Smooth muscle cell (in vitro differentiated cells): ENCODE data around the gene TRAF1. TPM values are rescaled to one million over a fixed set of nuclear protein-coding genes. Genes with fewer than 3 reads are reported as not detected.
A peak's percentile ranks its signal among the peaks of the same experiment; 100 is the strongest.

Experiments
- DNase-seq: peaks from one replicate; lab custom pipeline; 2025; ENCODE audit not compliant: unreplicated experiment; lab: John Stamatoyannopoulos, UW
- H2AFZ ChIP-seq: fragments of 200-600 bp; sonication (generic); 2 replicates; pipeline ENCODE4 v1.6.0; 2016; ENCODE audit warnings: antibody characterized with exemption, low read depth, mild to moderate bottlenecking
- H3F3A ChIP-seq: fragments of 200-600 bp; sonication (generic); 2 replicates; pipeline ENCODE4 v1.6.0; 2017; ENCODE audit warnings: antibody characterized with exemption, low read depth
- H3K27ac ChIP-seq: fragments of 200-600 bp; sonication (generic); 2 replicates; pipeline ENCODE4 v1.5.1; 2016; ENCODE audit warnings: low read depth, mild to moderate bottlenecking
- H3K27me3 ChIP-seq: fragments of 200-600 bp; sonication (generic); 2 replicates; pipeline ENCODE4 v1.6.1; 2016; ENCODE audit warnings: low read depth, mild to moderate bottlenecking
- H3K36me3 ChIP-seq: fragments of 200-600 bp; sonication (generic); 2 replicates; pipeline ENCODE4 v1.5.1; 2016; ENCODE audit warnings: low read depth
- H3K4me1 ChIP-seq: fragments of 200-600 bp; sonication (generic); 2 replicates; pipeline ENCODE4 v1.5.1; 2016; ENCODE audit warnings: low read depth
- H3K4me2 ChIP-seq: fragments of 200-600 bp; sonication (generic); 2 replicates; pipeline ENCODE4 v1.6.0; 2016; ENCODE audit warnings: mild to moderate bottlenecking
- H3K4me3 ChIP-seq: fragments of 200-600 bp; sonication (generic); 2 replicates; pipeline ENCODE4 v1.5.1; 2016; ENCODE audit warnings: mild to moderate bottlenecking
- H3K79me2 ChIP-seq: fragments of 200-600 bp; sonication (generic); 2 replicates; pipeline ENCODE4 v1.6.0; 2016; ENCODE audit warnings: low read depth, mild to moderate bottlenecking
- H3K9ac ChIP-seq: fragments of 200-600 bp; sonication (generic); 2 replicates; pipeline ENCODE4 v1.6.0; 2016; ENCODE audit warnings: low read depth
- H3K9me3 ChIP-seq: fragments of 200-600 bp; sonication (generic); replicated peaks from 2 replicates; pipeline ENCODE4 v1.5.1; 2016; ENCODE audit warnings: low read depth
- H4K20me1 ChIP-seq: fragments of 200-600 bp; sonication (generic); 2 replicates; pipeline ENCODE4 v1.6.0; 2016; ENCODE audit warnings: low read depth
- CTCF ChIP-seq: fragments of 200-600 bp; sonication (generic); IDR thresholded peaks from 2 replicates; pipeline ENCODE4 v1.5.1; 2017; ENCODE audit warnings: borderline replicate concordance, mild to moderate bottlenecking, antibody characterized with exemption; ENCODE audit not compliant: insufficient read depth, poor library complexity, severe bottlenecking
- WGBS: methylation state at CpG from one replicate; pipeline ENCODE4 v1.1.7; 2016; ENCODE audit warnings: low lambda C conversion rate; 5-methylcytosine and 5-hydroxymethylcytosine counted together
- polyA plus RNA-seq: library from polyadenylated mRNA; unstranded; fragments of >200 nt; fragmentation: Nextera tagmentation; extraction: Ambion mirVana; gene quantifications from 2 replicates; pipeline ENCODE4 v1.2.1, GENCODE V29; 2016
- total RNA-seq: library from RNA; depleted of rRNA; stranded (reverse); fragments of >200 nt; gene quantifications from 2 replicates; pipeline ENCODE4 v1.2.3, GENCODE V29; 2014

Gene TRAF1
- total and polyA plus RNA-seq, 2 experiments from 2014 or later: 2.9 to 5.4 TPM

GRCh38 chr9:120889606-120890271 is 36.9 kb downstream of the TRAF1 start:
- no peaks in the 10 kb centered on the region for H3K36me3 ChIP-seq
- no peak overlapping the region for H3K4me3 ChIP-seq
- no peak overlapping the region for H2AFZ ChIP-seq
- peaks cover 22% of the 10 kb centered on the region for H3K4me1 ChIP-seq
- WGBS: 96% methylated on average over 1 of the region's 1 CpG
- H3K9me3 ChIP-seq: no peaks in the 10 kb centered on the region
- peaks cover 32% of the 10 kb centered on the region for H3F3A ChIP-seq
- no peaks in the 10 kb centered on the region for H3K27me3 ChIP-seq
- H4K20me1 ChIP-seq: no peaks in the 10 kb centered on the region
- no peaks in the 10 kb centered on the region for H3K79me2 ChIP-seq
- H3K9ac ChIP-seq: no peak overlapping the region
- peak overlapping the region; percentile 53 for H3K27ac ChIP-seq
- peak overlapping the region; percentile 73 for H3K4me2 ChIP-seq
- no peak for TF ChIP-seq CTCF
- no peak for DNase-seq

GRCh38 chr9:120888626-120889025 is 38.0 kb downstream of the TRAF1 start:
- TF ChIP-seq CTCF: no peak
- peaks cover 28% of the 10 kb centered on the region for H3F3A ChIP-seq
- no peak for DNase-seq
- no peak overlapping the region for H3K27ac ChIP-seq
- no peak overlapping the region for H3K4me3 ChIP-seq
- H3K79me2 ChIP-seq: no peaks in the 10 kb centered on the region
- no peak overlapping the region for H2AFZ ChIP-seq
- no peaks in the 10 kb centered on the region for H3K36me3 ChIP-seq
- no peak overlapping the region for H3K9ac ChIP-seq
- no peaks in the 10 kb centered on the region for H3K27me3 ChIP-seq
- no peaks in the 10 kb centered on the region for H4K20me1 ChIP-seq
- no peak overlapping the region for H3K4me2 ChIP-seq
- no peaks in the 10 kb centered on the region for H3K9me3 ChIP-seq
- peaks cover 21% of the 10 kb centered on the region for H3K4me1 ChIP-seq

GRCh38 chr9:120886490-120886967 is 40.1 kb downstream of the TRAF1 start:
- H3K79me2 ChIP-seq: no peaks in the 10 kb centered on the region
- no peak overlapping the region for H3K9ac ChIP-seq
- peak overlapping the region; percentile 65 for H3K27ac ChIP-seq
- no peak for TF ChIP-seq CTCF
- no peaks in the 10 kb centered on the region for H3K36me3 ChIP-seq
- H3K4me3 ChIP-seq: no peak overlapping the region
- peaks cover 21% of the 10 kb centered on the region for H3K4me1 ChIP-seq
- no peak for DNase-seq
- H3K9me3 ChIP-seq: no peaks in the 10 kb centered on the region
- H4K20me1 ChIP-seq: no peaks in the 10 kb centered on the region
- H3K4me2 ChIP-seq: peak overlapping the region; percentile 63
- H3K27me3 ChIP-seq: no peaks in the 10 kb centered on the region
- H3F3A ChIP-seq: peaks cover 26% of the 10 kb centered on the region
- no peak overlapping the region for H2AFZ ChIP-seq
- 50% methylated on average over 8 of the region's 8 CpGs for WGBS

GRCh38 chr9:120885958-120886357 is 40.6 kb downstream of the TRAF1 start:
- peak overlapping the region; percentile 65 for H3K27ac ChIP-seq
- WGBS: 24% methylated on average over 5 of the region's 5 CpGs

More at GRCh38 chr9:120885958-120886357, 40.6 kb downstream of the TRAF1 start:
- no peak overlapping the region for H3K4me3 ChIP-seq
- H3K79me2 ChIP-seq: no peaks in the 10 kb centered on the region
- no peaks in the 10 kb centered on the region for H3K9me3 ChIP-seq
- TF ChIP-seq CTCF: no peak
- peaks cover 26% of the 10 kb centered on the region for H3F3A ChIP-seq
- no peak for DNase-seq
- no peak overlapping the region for H3K9ac ChIP-seq
- H4K20me1 ChIP-seq: no peaks in the 10 kb centered on the region
- H2AFZ ChIP-seq: no peak overlapping the region
- H3K36me3 ChIP-seq: no peaks in the 10 kb centered on the region
- peaks cover 21% of the 10 kb centered on the region for H3K4me1 ChIP-seq
- peak overlapping the region; percentile 63 for H3K4me2 ChIP-seq
- no peaks in the 10 kb centered on the region for H3K27me3 ChIP-seq
